ENCODE data around the gene ERP29.
"Not testable (repeated sequence)": the region's sequence is repeated elsewhere in the genome, so short reads cannot be mapped to it uniquely, and the experiment has no call there.

The ERP29 gene

GRCh38 chr12:111991946-111992345, 21.3 kb upstream of the ERP29 start:
- Histone ChIP-seq H3K4me1 (ENCODE audit: control insufficient read depth, insufficient read depth, low read length) (no peaks in the 10 kb centered on the region), H3K9ac (ENCODE audit: low read depth, low read length) (no peak overlapping the region), H3K9me3 (ENCODE audit: control insufficient read depth, insufficient read depth, low read length) (no peaks in the 10 kb centered on the region), H3K36me3 (ENCODE audit: control insufficient read depth, insufficient read depth, low read length) (no peaks in the 10 kb centered on the region), H3K27ac (ENCODE audit: low read depth, low read length) (no peak overlapping the region), H3K4me3 (ENCODE audit: low read depth, low read length) (no peak overlapping the region), H3K27me3 (ENCODE audit: control insufficient read depth, insufficient read depth, low read length) (no peaks in the 10 kb centered on the region)

GRCh38 chr12:111992464-111992863, 20.8 kb upstream of the ERP29 start:
- Histone ChIP-seq H3K36me3 (ENCODE audit: control insufficient read depth, insufficient read depth, low read length) (no peaks in the 10 kb centered on the region), H3K27ac (ENCODE audit: low read depth, low read length) (no peak overlapping the region), H3K4me3 (ENCODE audit: low read depth, low read length) (no peak overlapping the region), H3K4me1 (ENCODE audit: control insufficient read depth, insufficient read depth, low read length) (no peaks in the 10 kb centered on the region), H3K9ac (ENCODE audit: low read depth, low read length) (no peak overlapping the region), H3K27me3 (ENCODE audit: control insufficient read depth, insufficient read depth, low read length) (no peaks in the 10 kb centered on the region), H3K9me3 (ENCODE audit: control insufficient read depth, insufficient read depth, low read length) (no peaks in the 10 kb centered on the region)

- no peaks in the 10 kb centered on the region for H3K27me3 ChIP-seq (ENCODE audit: control insufficient read depth, insufficient read depth, low read length)
- no peaks in the 10 kb centered on the region for H3K4me1 ChIP-seq (ENCODE audit: control insufficient read depth, insufficient read depth, low read length)
- no peaks in the 10 kb centered on the region for H3K9me3 ChIP-seq (ENCODE audit: control insufficient read depth, insufficient read depth, low read length)
- H3K27ac ChIP-seq (ENCODE audit: low read depth, low read length) = no peak overlapping the region
- no peak overlapping the region for H3K9ac ChIP-seq (ENCODE audit: low read depth, low read length)
- H3K4me3 ChIP-seq (ENCODE audit: low read depth, low read length) = no peak overlapping the region
- no peaks in the 10 kb centered on the region for H3K36me3 ChIP-seq (ENCODE audit: control insufficient read depth, insufficient read depth, low read length)
Measured at GRCh38 chr12:111993292-111994150, 19.7 kb upstream of the ERP29 start.

- H3K27ac ChIP-seq (ENCODE audit: low read depth, low read length); H3K27me3 ChIP-seq (ENCODE audit: control insufficient read depth, insufficient read depth, low read length); H3K4me1 ChIP-seq (ENCODE audit: control insufficient read depth, insufficient read depth, low read length); H3K36me3 ChIP-seq (ENCODE audit: control insufficient read depth, insufficient read depth, low read length); H3K9me3 ChIP-seq (ENCODE audit: control insufficient read depth, insufficient read depth, low read length); H3K9ac ChIP-seq (ENCODE audit: low read depth, low read length); H3K4me3 ChIP-seq (ENCODE audit: low read depth, low read length): not testable (repeated sequence)
Measured at GRCh38 chr12:111994211-111995111, 18.8 kb upstream of the ERP29 start.

GRCh38 chr12:111995782-111996480, 17.3 kb upstream of the ERP29 start:
- no peak overlapping the region for H3K9ac ChIP-seq (ENCODE audit: low read depth, low read length)
- H3K27me3 ChIP-seq (ENCODE audit: control insufficient read depth, insufficient read depth, low read length) = no peaks in the 10 kb centered on the region
- no peak overlapping the region for H3K4me3 ChIP-seq (ENCODE audit: low read depth, low read length)
- H3K27ac ChIP-seq (ENCODE audit: low read depth, low read length) = no peak overlapping the region
- H3K4me1 ChIP-seq (ENCODE audit: control insufficient read depth, insufficient read depth, low read length) = no peaks in the 10 kb centered on the region
- no peaks in the 10 kb centered on the region for H3K36me3 ChIP-seq (ENCODE audit: control insufficient read depth, insufficient read depth, low read length)
- H3K9me3 ChIP-seq (ENCODE audit: control insufficient read depth, insufficient read depth, low read length) = no peaks in the 10 kb centered on the region

- H3K27ac ChIP-seq (ENCODE audit: low read depth, low read length) = no peak overlapping the region
- H3K9ac ChIP-seq (ENCODE audit: low read depth, low read length) = no peak overlapping the region
- no peaks in the 10 kb centered on the region for H3K27me3 ChIP-seq (ENCODE audit: control insufficient read depth, insufficient read depth, low read length)
- no peaks in the 10 kb centered on the region for H3K4me1 ChIP-seq (ENCODE audit: control insufficient read depth, insufficient read depth, low read length)
- H3K9me3 ChIP-seq (ENCODE audit: control insufficient read depth, insufficient read depth, low read length) = no peaks in the 10 kb centered on the region
- no peak overlapping the region for H3K4me3 ChIP-seq (ENCODE audit: low read depth, low read length)
- H3K36me3 ChIP-seq (ENCODE audit: control insufficient read depth, insufficient read depth, low read length) = no peaks in the 10 kb centered on the region
Measured at GRCh38 chr12:111997300-111997699, 15.9 kb upstream of the ERP29 start.

GRCh38 chr12:111998015-111998414, 15.2 kb upstream of the ERP29 start:
- Histone ChIP-seq H3K9me3 (ENCODE audit: control insufficient read depth, insufficient read depth, low read length) (no peaks in the 10 kb centered on the region), H3K36me3 (ENCODE audit: control insufficient read depth, insufficient read depth, low read length) (no peaks in the 10 kb centered on the region), H3K27me3 (ENCODE audit: control insufficient read depth, insufficient read depth, low read length) (no peaks in the 10 kb centered on the region), H3K4me1 (ENCODE audit: control insufficient read depth, insufficient read depth, low read length) (no peaks in the 10 kb centered on the region), H3K27ac (ENCODE audit: low read depth, low read length) (no peak overlapping the region), H3K9ac (ENCODE audit: low read depth, low read length) (no peak overlapping the region), H3K4me3 (ENCODE audit: low read depth, low read length) (no peak overlapping the region)

GRCh38 chr12:111999129-111999528, 14.1 kb upstream of the ERP29 start:
- H3K27me3 ChIP-seq (ENCODE audit: control insufficient read depth, insufficient read depth, low read length); H3K9ac ChIP-seq (ENCODE audit: low read depth, low read length); H3K4me3 ChIP-seq (ENCODE audit: low read depth, low read length); H3K36me3 ChIP-seq (ENCODE audit: control insufficient read depth, insufficient read depth, low read length); H3K27ac ChIP-seq (ENCODE audit: low read depth, low read length); H3K9me3 ChIP-seq (ENCODE audit: control insufficient read depth, insufficient read depth, low read length); H3K4me1 ChIP-seq (ENCODE audit: control insufficient read depth, insufficient read depth, low read length): not testable (repeated sequence)

- H3K4me1 ChIP-seq (ENCODE audit: control insufficient read depth, insufficient read depth, low read length) = 0 out of 2 replicates have a peak, but pooled peaks cover 5% of the 10 kb centered on the region
- no peak overlapping the region for H3K27ac ChIP-seq (ENCODE audit: low read depth, low read length)
- H3K9ac ChIP-seq (ENCODE audit: low read depth, low read length) = no peak overlapping the region
- no peaks in the 10 kb centered on the region for H3K9me3 ChIP-seq (ENCODE audit: control insufficient read depth, insufficient read depth, low read length)
- H3K36me3 ChIP-seq (ENCODE audit: control insufficient read depth, insufficient read depth, low read length) = no peaks in the 10 kb centered on the region
- no peaks in the 10 kb centered on the region for H3K27me3 ChIP-seq (ENCODE audit: control insufficient read depth, insufficient read depth, low read length)
- no peak overlapping the region for H3K4me3 ChIP-seq (ENCODE audit: low read depth, low read length)
Measured at GRCh38 chr12:112000820-112001219, 12.4 kb upstream of the ERP29 start.

GRCh38 chr12:112001576-112001975, 11.7 kb upstream of the ERP29 start:
- Histone ChIP-seq H3K27ac (ENCODE audit: low read depth, low read length) (no peak overlapping the region), H3K27me3 (ENCODE audit: control insufficient read depth, insufficient read depth, low read length) (no peaks in the 10 kb centered on the region), H3K4me1 (ENCODE audit: control insufficient read depth, insufficient read depth, low read length) (peaks cover 12% of the 10 kb centered on the region; the same call in 1 of the 2 replicates), H3K9me3 (ENCODE audit: control insufficient read depth, insufficient read depth, low read length) (no peaks in the 10 kb centered on the region), H3K4me3 (ENCODE audit: low read depth, low read length) (no peak overlapping the region), H3K36me3 (ENCODE audit: control insufficient read depth, insufficient read depth, low read length) (no peaks in the 10 kb centered on the region), H3K9ac (ENCODE audit: low read depth, low read length) (no peak overlapping the region)
